GM19395 (cell line): ENCODE measurements around the gene CHRND.

Source experiments
- ATAC-seq: cut with Tn5 transposase; IDR thresholded peaks from one replicate; pipeline ENCODE4 v1.9.1; 2021; ENCODE audit warnings: mild to moderate bottlenecking, moderate library complexity; ENCODE audit not compliant: unreplicated experiment

CHRND gene

GRCh38 chr2:232502911-232503808 is 22.8 kb upstream of the CHRND start:
- no peak for ATAC-seq

DNA sequence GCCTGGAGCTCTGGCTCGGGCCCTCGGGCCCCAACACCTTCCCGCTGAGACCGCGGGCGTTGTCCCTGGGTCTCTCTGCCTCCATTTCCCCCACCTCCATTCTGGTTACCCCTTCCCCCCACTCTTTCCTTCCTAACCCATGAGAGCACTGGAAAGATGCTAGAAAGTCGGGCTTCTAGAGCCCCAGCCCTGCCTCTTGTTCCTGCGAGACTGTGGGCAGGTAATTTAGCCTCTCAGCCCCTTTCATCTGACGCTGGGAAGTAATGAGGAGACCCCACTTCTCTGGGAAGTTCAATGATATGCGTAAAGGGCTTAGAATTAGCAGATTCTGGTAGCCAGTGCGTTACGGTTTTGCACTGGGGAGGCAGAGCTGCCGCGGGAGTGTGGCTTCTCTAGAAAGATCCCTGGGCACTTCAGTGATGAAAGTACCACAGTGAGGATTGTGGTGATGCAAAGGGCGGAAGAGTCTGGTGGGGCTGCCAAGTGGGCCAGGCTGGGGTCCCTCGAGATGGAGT is 22.1 kb upstream of the CHRND start:
- no peak for ATAC-seq

DNA sequence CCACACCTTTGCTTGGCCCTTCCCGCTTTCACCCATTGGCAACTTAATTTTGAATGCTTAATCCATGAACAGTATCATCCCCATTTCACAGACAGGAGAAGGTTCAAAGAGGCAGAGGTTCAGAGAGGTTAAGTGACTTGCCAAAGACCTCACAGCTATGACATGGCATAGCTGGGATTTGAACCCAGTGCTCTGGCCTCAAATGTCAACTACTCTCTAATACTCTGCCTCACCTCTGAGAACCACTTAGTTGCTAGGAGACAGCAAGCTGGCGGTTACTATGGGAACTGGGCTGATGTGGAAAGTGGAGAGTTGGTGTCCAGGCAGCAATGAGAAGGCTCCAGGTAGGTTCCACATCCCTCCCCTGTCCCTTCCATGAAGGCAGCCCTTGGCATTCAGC is 21.5 kb upstream of the CHRND start:
- no peak for ATAC-seq

GRCh38 chr2:232505856-232506255 is 20.1 kb upstream of the CHRND start:
- no peak for ATAC-seq

GRCh38 chr2:232506709-232507108 is 19.3 kb upstream of the CHRND start:
- ATAC-seq = no peak

DNA sequence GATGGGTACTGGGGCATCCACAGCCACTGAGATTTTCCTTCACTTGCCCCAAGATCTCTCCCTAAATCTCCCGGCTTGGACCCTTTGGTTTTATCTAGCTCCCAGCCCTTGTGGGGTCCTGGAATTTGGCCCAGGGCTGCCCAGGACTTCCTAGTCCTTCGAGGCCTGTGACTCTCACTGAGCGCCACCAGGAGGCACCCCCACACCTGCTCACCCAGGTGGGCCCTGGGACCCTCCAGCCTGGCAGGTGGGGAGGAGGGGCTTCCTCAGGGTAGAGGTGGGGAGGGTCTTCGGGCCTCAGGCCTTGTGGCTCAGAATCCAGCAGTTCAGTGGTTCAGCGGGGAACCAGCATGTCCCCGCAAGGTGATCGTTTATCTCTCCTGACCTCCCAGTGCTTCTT is 17.7 kb upstream of the CHRND start:
- ATAC-seq = no peak

DNA sequence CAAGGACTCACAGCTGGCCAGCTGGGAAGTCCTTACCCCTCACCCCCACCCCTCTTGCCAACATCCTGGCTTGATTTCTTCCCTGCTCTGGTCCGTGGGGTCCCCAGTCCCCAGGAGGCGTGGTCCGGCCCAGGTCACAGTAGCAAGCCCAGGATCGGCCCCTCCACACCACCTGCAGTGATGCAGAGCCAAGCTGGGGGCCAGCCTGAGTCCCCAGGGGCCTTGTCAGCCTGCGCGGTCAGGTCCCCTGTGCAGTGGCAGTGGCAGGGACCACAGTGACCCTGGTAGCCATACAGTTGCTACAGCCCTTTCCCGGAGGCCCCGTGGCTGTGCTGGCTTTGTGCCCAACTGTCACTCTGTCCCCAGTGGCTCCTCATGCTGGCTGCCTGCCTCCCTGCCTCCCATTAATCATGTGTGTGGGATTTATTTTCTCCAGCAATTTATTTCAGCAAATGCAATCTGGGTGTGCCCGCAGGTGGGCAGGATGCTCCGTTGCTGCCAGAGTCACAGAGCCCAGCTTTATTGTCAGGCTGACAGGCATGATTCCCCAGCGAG is 14.5 kb upstream of the CHRND start:
- ATAC-seq = no peak

DNA sequence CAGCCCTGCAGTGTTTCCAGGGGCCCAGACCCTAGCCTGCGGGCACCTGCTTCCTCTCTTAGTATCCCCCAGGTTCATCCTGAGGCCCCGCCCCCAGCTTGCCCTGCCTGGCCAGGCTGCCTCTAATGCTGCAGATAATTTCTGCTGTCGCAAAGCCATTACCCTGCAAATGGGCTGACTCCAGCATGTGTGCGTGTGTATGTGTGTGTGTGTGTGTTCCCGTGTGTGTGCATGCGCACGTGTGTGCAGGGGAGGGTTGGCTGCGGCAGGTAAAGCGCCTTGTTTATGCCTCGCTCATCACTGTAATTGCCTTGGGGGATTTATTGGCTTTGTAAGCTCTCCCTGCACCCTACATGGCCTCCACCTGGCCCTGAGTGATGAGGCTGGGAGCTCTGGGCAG is 13.4 kb upstream of the CHRND start:
- ATAC-seq = no peak

- no peak for ATAC-seq
Observed at GRCh38 chr2:232513353-232513752, 12.6 kb upstream of the CHRND start.

GRCh38 chr2:232515639-232516038 is 10.3 kb upstream of the CHRND start:
- no peak for ATAC-seq

DNA sequence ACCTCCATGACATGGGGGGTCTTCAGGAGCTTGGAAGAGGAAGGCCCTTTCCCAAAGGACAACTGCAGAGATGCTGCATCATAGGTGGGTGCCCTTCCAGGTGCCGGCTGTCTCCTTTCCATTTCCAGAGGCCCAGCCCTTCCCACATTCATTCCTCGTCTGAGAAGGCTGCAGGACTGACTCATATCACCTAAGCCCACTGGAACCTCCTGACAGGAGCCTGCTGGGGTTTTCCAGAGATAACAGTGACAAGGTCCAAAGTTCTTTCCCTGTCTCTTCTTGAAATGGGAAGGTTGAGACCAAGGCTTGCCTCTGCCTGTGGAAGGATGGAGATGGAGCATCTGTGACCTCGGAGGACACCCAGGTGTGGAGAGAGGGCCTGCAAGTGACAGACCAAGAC is 9.4 kb upstream of the CHRND start:
- ATAC-seq = no peak

GRCh38 chr2:232518844-232519243 is 7.1 kb upstream of the CHRND start:
- no peak for ATAC-seq

DNA sequence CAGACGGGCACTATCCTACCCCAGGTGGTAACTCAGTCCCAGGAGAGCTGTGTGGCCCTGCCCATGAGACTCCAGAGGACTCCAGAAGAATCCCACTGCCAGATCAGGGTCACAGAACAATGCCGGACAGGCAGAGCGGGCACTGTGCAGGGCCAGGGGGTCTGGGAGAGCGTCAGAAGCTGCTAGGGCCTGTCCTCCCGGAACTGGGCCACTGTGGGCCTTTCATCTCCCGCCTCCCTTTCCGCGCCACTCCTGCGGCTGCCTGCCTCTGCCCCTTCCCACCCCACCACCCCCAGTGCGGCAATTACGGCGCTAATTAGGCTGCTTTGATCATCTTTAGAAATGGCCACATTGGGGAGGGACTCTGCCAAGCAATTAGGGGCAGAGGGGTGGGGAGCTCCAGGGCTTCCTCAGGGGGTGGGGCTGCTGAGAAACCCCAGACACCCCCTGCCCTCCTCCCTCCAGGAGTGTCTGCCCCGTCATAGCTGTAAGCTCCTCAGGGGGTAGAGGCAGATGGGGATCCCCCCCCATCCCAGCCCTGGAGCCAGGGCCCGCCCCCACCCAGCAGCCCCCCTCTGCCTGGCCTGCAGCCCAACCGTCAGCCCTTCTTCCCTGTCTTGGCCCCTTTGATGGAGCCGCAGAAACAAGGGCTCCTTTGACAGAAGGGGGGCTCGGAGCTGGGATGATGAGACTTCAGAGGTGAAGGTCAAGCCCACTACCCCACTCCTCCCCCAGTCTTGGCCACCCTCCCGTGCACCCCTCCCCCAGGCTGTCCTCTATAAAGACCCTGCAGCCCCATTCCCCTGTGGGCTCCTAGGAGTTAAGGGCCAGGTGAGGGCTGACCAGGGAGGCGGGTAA is 6.2 kb upstream of the CHRND start, which contains the start of gene PRSS56:
Gene PRSS56 (plus strand): TSS at position 808 of the 858 bp plus-strand sequence. CDS start 211 bp downstream, outside the sequence.
- ATAC-seq = no peak

DNA sequence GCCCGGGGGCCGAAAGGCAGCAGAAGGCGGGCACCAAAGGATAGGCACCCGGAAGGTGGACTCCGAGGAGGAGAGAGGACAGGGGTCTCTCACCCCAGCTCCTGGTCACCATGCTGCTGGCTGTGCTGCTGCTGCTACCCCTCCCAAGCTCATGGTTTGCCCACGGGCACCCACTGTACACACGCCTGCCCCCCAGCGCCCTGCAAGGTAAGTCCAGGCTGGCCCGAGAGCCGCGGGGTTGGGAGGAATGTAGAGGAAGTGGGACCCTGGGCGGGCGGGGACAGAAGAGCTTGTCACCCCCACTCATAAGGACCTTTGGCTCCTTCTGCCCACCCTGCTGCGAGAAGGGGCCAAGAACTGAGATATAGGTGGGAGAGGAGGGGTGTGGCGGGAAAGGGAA is 5.5 kb upstream of the CHRND start:
- ATAC-seq = no peak

DNA sequence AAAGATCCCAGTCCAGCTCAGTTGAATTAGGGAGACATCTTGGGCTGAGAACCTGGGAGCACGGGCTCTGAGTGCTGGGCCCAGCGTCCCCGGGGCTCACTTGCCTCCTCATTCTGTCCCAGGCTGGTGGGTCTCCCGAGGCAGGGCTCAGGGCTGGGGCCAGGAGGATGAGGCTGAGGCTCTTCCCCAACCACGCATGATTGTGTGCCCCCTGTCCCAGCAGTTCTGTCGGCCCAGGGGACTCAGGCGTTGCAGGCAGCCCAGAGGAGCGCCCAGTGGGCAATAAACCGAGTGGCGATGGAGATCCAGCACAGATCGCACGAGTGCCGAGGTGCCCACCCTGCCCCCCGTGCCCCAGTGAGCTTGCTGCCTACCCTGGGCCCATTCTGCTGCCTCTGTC is 4.9 kb upstream of the CHRND start:
- no peak for ATAC-seq

GRCh38 chr2:232521959-232522622 is 3.9 kb upstream of the CHRND start:
- no peak for ATAC-seq

- ATAC-seq = no peak
Observed at GRCh38 chr2:232522623-232523401, 3.1 kb upstream of the CHRND start.

GRCh38 chr2:232523402-232523681 is 2.6 kb upstream of the CHRND start:
- ATAC-seq = no peak

DNA sequence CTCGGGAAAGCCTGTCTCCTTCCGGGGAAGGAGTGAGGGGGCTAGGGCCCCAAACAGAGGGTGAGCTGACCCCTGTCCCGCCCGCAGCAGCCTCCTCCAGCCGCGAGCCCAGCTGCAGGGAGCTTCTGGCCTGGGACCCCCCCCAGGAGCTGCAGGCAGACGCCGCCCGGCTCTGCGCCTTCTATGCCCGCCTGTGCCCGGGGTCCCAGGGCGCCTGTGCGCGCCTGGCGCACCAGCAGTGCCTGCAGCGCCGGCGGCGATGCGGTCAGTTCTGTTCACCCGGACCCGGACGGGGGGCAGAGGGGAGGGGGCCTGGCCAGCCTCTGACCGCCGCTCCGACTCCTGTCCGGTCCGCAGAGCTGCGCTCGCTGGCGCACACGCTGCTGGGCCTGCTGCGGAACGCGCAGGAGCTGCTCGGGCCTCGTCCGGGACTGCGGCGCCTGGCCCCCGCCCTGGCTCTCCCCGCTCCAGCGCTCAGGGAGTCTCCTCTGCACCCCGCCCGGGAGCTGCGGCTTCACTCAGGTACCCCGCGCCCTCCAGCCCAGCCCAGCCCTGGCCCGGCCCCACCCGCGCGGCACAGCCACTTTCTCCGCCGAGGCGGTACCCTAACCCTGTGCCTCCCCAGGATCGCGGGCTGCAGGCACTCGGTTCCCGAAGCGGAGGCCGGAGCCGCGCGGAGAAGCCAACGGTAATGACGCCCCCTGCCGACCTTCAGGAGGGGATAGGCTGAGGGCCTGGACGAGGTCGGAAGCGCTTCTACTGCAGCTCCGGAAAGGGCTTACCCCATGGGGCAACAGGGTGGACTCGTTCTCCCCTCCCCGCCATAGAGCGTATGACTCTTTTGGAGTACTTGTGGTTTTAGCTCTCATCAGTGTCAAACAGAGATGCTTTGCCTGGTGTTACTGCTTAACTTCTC is 2.0 kb upstream of the CHRND start:
- ATAC-seq = no peak
